ENCODE results near the gene TMEM200A.
"Not testable (repeated sequence)": the region's sequence is repeated elsewhere in the genome, so short reads cannot be mapped to it uniquely, and the experiment has no call there.

Gene TMEM200A

GRCh38 chr6:130365166-130366106, at the start of gene TMEM200A:
TSS of gene TMEM200A (plus strand) at chr6:130366017. CDS start at chr6:130440423, 74,406 bp downstream.
- DNase-seq (ENCODE audit: low read depth): peak; percentile 48

GRCh38 chr6:130320908-130321307, 44.9 kb upstream of the TMEM200A start:
- no peak for DNase-seq (ENCODE audit: low read depth)

DNA sequence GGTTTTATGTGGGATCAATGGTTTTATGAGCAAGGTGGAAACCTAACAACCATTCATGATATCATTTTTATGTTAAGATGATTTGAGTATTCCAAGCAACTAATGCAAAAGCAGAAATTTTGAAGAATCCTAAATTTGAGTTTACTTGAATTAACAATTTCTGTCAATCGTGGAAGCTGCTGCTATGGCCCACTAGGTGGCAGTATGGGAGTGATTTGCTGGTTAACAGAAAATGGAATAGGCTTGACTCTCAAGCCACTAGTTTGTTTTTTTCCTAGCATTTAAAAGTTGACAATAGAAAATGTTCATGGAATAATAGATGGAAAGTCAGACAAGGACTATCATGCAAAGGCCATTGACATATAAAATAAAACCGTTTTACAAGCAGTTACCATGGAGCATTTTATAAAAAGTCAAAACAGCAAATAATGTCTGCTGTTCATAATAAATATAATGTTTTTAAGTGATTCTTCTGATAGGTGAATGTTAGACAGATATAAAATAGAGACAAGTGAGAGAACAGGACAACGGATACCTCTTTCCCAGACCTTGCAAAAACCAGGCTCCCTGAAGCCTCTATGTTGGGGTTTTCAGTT, 43.0 kb upstream of the TMEM200A start:
- peak; percentile 65 for DNase-seq (ENCODE audit: low read depth)

GRCh38 chr6:130324657-130325056, 41.2 kb upstream of the TMEM200A start:
- peak; percentile 72 for DNase-seq (ENCODE audit: low read depth)

DNA sequence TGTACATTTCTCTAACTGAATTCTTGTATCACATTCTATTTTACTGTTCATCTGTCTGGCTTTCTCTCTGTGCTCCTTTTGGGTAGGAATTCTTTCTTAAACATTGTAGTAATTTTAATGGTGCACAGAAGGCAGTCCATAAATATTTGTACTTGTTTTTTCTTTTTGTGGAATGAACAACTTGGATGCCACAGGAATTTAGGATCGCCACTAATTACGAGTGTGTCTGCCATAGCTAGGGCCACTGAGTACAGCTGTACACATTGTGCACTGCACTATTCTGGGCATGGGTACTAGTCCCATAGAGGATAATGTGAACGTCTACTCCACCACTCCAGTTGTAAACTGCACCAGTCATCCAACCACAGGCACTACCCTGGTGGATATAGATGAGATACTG, 39.3 kb upstream of the TMEM200A start:
- DNase-seq (ENCODE audit: low read depth): no peak

DNA sequence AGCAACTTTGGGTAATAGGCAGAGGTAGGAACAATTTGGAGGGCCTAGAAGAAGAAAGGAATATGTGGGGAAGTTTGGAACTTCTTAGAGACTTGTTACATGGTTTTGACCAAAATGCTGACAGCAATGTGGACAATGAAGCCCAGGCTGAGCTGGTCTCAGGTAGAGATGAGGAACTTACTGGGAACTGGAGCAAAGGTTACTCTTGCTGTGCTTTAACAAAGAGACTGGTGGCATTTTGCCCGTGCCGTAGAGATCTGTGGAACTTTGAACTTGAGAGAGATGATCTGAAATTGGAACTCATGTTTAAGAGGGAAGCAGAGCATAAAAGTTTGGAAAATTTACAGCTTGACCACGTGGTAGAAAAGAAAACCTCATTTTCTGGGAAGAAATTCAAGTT, 28.3 kb upstream of the TMEM200A start:
- no peak for DNase-seq (ENCODE audit: low read depth)

- DNase-seq (ENCODE audit: low read depth): not testable (repeated sequence)
These were observed 19.5 kb upstream of the TMEM200A start for GRCh38 chr6:130346324-130346723.

GRCh38 chr6:130354322-130354721, 11.5 kb upstream of the TMEM200A start:
- no peak for DNase-seq (ENCODE audit: low read depth)

- no peak for DNase-seq (ENCODE audit: low read depth)
These were observed 10.2 kb upstream of the TMEM200A start for GRCh38 chr6:130355572-130355971.

DNA sequence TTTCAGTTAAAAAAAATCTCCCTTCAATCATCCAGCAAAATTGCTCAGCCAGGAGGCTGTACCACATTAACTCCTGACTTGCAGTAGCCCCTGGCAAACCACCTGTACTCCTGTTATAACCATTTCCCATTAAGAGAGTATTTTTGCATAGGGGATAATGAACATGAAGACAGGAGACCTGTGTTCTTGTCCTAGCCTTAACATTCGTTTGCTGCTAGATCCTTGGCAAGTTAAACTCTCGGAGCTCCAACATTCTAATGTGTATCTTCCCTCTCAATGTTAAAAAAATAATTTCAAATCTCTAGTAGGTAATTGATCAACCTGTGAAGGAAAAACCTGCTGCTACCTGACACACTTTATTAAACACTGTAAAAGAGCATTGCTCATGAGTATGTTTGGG, 8.4 kb upstream of the TMEM200A start:
- no peak for DNase-seq (ENCODE audit: low read depth)

DNA sequence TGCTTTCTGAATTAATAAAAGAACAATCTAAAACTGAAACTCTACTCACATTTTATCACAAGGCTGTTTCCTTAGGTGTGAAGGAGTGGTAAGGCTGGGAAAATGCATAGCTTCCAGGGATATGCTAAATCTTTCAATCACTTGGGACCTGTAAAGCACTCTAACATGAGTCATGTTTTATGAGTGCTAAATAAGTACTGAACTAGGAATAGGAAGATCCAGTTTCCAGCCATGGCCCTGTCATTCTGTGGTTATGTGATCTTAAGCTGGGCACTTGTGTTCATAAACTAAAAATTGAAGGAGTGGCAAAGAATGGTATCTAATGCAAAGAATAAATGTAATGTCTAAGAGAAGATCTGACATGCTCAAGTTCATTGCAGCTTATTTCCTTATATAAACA, 6.1 kb upstream of the TMEM200A start:
- DNase-seq (ENCODE audit: low read depth): peak; percentile 24

GRCh38 chr6:130362128-130362527, 3.7 kb upstream of the TMEM200A start:
- DNase-seq (ENCODE audit: low read depth): no peak

DNA sequence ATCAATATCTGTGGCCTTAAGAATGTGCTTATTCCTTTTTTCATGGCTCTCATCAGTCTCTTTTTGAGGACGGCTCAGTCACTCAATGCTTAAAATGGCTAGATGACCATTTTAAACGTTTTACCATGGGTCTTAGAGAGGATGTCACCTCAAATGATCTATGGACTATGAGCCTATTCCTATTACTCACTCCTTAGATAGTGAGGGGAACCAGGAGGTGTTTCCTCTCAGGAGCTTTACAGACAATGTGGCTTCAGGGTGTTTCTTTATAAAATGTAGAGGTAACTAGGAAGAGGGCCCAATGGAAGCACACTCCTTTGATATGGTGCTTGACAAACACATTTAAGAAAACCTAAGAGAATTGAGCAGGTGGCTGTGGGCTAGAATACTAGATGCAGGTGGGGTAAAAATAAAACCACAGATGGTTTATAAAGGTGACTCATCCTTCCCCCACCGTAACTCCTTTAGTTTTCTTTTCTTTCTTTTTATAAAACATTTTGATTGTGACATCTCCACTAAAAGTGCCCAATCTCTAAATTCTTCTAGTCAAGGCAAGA, 1.5 kb upstream of the TMEM200A start:
- DNase-seq (ENCODE audit: low read depth): no peak

DNA sequence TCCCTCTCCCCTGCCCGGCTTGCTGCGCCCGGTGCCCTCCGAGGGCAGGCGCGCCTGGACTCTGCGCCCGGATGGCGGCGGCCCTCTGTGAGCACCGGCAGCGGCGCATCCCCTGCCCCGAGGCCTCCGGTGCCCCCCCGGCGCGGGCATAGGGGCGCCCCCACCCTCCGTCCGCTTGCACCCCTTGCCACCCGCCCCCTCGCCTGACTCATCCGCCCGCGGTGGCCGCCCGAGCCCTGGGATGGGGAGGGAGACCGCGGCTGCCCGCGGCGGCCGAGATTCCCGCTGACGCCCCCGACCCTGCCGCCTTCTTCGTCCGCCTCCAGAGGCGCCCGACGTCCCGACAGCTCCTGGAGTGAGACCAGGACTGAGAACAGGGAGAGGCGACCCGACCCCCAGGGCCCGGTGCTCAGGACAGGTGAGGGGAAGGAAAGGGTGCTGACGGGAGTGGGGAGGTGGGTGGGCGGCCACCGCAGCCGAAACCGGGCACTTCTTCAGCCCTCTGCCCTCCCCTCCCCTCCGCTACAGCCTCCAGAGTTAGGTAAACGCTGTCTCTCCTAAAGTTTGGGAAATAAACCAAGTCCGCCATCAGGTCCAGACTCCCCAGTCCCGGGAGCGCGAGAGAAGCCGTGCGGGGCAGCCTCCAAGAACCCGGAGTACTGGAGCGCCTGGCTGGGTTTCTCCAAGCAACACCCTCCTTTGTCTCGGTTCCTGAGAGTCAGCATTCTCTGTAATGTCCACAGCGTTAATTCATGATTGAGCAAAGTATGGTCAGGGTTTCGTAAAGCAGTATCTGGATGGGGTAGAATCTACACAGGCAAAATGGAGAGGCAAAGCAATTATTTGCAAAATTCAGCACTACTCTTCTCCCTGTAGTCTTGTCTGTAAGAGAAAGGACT, 539 bp downstream of the TMEM200A start:
- peak; percentile 41 for DNase-seq (ENCODE audit: low read depth)

GRCh38 chr6:130367767-130368166, 1.9 kb downstream of the TMEM200A start:
- no peak for DNase-seq (ENCODE audit: low read depth)

- no peak for DNase-seq (ENCODE audit: low read depth)
These were observed 2.8 kb downstream of the TMEM200A start for GRCh38 chr6:130368576-130368975.

DNA sequence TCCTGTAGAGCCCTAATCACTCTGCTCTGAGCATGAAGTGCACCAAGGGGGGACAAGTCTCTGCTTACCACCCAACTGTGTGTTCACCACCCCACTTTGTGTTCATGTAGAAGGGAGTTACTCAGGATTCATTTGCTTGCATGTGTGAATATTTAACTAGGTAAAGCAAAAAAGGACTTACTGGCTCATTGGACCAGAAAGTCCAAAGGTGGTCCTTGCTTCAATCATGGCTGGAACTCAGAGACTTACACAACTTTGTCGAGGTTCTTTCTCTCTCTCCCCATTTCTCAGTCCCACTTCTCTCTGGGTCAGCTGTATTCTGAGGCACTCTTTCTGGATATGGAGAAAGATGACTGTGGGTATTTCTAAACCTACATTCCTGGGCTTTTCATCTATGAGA, 4.0 kb downstream of the TMEM200A start:
- DNase-seq (ENCODE audit: low read depth): no peak

DNA sequence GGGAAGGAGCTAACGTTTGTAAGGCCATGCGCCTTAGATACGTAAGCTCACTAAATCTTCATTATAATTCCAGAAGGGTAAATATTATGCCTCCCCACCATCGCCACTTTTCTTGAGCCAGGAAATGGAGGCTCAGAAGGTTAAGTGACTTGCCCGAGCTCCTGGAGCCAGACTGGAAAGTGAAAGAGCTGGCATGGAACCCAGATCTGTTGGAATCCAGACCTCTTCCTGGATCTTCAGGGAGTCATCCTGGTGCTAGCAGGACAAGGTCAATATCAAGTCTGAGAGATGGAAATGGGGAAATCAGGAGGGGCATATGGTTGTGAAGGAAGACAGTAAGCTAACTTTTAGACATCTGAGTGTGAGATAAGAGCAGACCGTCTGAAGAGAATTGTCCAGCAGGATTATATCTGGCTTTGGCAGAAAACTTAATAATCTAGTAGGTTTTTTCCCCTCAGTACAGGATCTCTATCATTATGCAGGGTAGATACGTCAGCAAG, 6.2 kb downstream of the TMEM200A start:
- no peak for DNase-seq (ENCODE audit: low read depth)

GRCh38 chr6:130372786-130373185, 7.0 kb downstream of the TMEM200A start:
- no peak for DNase-seq (ENCODE audit: low read depth)

DNA sequence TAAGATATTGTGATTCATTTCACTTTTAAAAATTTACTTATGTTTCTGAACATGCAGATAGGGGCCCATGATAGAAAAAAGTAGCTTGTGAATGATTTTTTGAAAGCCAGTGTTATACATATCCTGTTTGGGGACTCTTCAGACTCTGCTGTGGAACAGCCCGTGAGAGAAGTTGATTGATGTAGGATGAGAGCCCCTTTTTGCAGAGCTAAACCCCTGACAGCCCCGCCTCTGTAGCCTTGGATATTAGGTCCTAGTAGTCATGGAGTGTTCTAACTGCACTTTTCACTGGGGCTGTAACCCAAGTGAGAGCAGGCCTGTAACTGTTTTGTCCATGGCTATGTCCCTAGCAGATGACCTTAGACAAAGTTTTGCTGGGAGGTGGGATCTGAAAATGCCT, 8.2 kb downstream of the TMEM200A start:
- DNase-seq (ENCODE audit: low read depth): no peak

- DNase-seq (ENCODE audit: low read depth): no peak
These were observed 11.1 kb downstream of the TMEM200A start for GRCh38 chr6:130376936-130377335.

GRCh38 chr6:130377371-130377770, 11.6 kb downstream of the TMEM200A start:
- DNase-seq (ENCODE audit: low read depth): no peak
